IPS-18a (cell line): ENCODE results near the gene SLC25A51.

ENCODE experiments used
- H3K27ac ChIP-seq: one replicate; pipeline ENCODE4 v1.5.1; 2013; ENCODE audit warnings: low read length
- H3K27me3 ChIP-seq: one replicate; pipeline ENCODE4 v1.6.1; 2013; ENCODE audit warnings: mild to moderate bottlenecking, low read length; ENCODE audit not compliant: control insufficient read depth, insufficient read depth
- H3K36me3 ChIP-seq: one replicate; pipeline ENCODE4 v1.6.1; 2013; ENCODE audit warnings: low read depth, low read length; ENCODE audit not compliant: control insufficient read depth
- H3K4me1 ChIP-seq: one replicate; pipeline ENCODE4 v1.6.1; 2013; ENCODE audit warnings: low read depth, low read length; ENCODE audit not compliant: control insufficient read depth
- H3K4me3 ChIP-seq: one replicate; pipeline ENCODE4 v1.5.1; 2013; ENCODE audit warnings: low read length
- H3K9ac ChIP-seq: one replicate; pipeline ENCODE4 v1.6.1; 2013; ENCODE audit warnings: mild to moderate bottlenecking, low read length, moderate library complexity
- H3K9me3 ChIP-seq: one replicate; pipeline ENCODE4 v1.6.1; 2013; ENCODE audit warnings: low read depth, low read length; ENCODE audit not compliant: control insufficient read depth

SLC25A51 gene

GRCh38 chr9:37944671-37945481 is 40.9 kb upstream of the SLC25A51 start:
- Histone ChIP-seq H3K9ac (no peak overlapping the region), H3K36me3 (no peaks in the 10 kb centered on the region), H3K9me3 (no peaks in the 10 kb centered on the region), H3K4me1 (peaks cover 3% of the 10 kb centered on the region), H3K27me3 (no peaks in the 10 kb centered on the region), H3K4me3 (no peak overlapping the region), H3K27ac (no peak overlapping the region)

GRCh38 chr9:37944266-37944650 is 40.3 kb upstream of the SLC25A51 start:
- H3K27me3 ChIP-seq, result no peaks in the 10 kb centered on the region
- no peak overlapping the region for H3K27ac ChIP-seq
- H3K36me3 ChIP-seq, result no peaks in the 10 kb centered on the region
- H3K4me3 ChIP-seq, result no peak overlapping the region
- peaks cover 3% of the 10 kb centered on the region for H3K4me1 ChIP-seq
- H3K9me3 ChIP-seq, result no peaks in the 10 kb centered on the region
- H3K9ac ChIP-seq, result no peak overlapping the region

GRCh38 chr9:37943345-37944265 is 39.7 kb upstream of the SLC25A51 start:
- no peaks in the 10 kb centered on the region for H3K27me3 ChIP-seq
- H3K9ac ChIP-seq, result no peak overlapping the region
- H3K4me1 ChIP-seq, result peaks cover 3% of the 10 kb centered on the region
- H3K36me3 ChIP-seq, result no peaks in the 10 kb centered on the region
- no peak overlapping the region for H3K4me3 ChIP-seq
- H3K27ac ChIP-seq, result no peak overlapping the region
- no peaks in the 10 kb centered on the region for H3K9me3 ChIP-seq

GRCh38 chr9:37942621-37943344 is 38.9 kb upstream of the SLC25A51 start:
- Histone ChIP-seq H3K9ac (no peak overlapping the region), H3K9me3 (no peaks in the 10 kb centered on the region), H3K4me3 (no peak overlapping the region), H3K36me3 (no peaks in the 10 kb centered on the region), H3K4me1 (peaks cover 3% of the 10 kb centered on the region), H3K27me3 (no peaks in the 10 kb centered on the region), H3K27ac (no peak overlapping the region)

GRCh38 chr9:37941253-37941652 is 37.3 kb upstream of the SLC25A51 start:
- Histone ChIP-seq H3K9ac (no peak overlapping the region), H3K36me3 (no peaks in the 10 kb centered on the region), H3K27ac (no peak overlapping the region), H3K27me3 (no peaks in the 10 kb centered on the region), H3K4me3 (no peak overlapping the region), H3K9me3 (no peaks in the 10 kb centered on the region), H3K4me1 (peaks cover 3% of the 10 kb centered on the region)

GRCh38 chr9:37939575-37940095 is 35.7 kb upstream of the SLC25A51 start:
- Histone ChIP-seq H3K9ac (no peak overlapping the region), H3K27ac (no peak overlapping the region), H3K9me3 (no peaks in the 10 kb centered on the region), H3K36me3 (no peaks in the 10 kb centered on the region), H3K27me3 (no peaks in the 10 kb centered on the region), H3K4me3 (no peak overlapping the region), H3K4me1 (peaks cover 3% of the 10 kb centered on the region)

GRCh38 chr9:37938121-37938891 is 34.4 kb upstream of the SLC25A51 start:
- H3K4me3 ChIP-seq, result no peak overlapping the region
- H3K27me3 ChIP-seq, result no peaks in the 10 kb centered on the region
- H3K36me3 ChIP-seq, result no peaks in the 10 kb centered on the region
- H3K27ac ChIP-seq, result no peak overlapping the region
- H3K4me1 ChIP-seq, result peaks cover 2% of the 10 kb centered on the region
- no peak overlapping the region for H3K9ac ChIP-seq
- H3K9me3 ChIP-seq, result no peaks in the 10 kb centered on the region

DNA sequence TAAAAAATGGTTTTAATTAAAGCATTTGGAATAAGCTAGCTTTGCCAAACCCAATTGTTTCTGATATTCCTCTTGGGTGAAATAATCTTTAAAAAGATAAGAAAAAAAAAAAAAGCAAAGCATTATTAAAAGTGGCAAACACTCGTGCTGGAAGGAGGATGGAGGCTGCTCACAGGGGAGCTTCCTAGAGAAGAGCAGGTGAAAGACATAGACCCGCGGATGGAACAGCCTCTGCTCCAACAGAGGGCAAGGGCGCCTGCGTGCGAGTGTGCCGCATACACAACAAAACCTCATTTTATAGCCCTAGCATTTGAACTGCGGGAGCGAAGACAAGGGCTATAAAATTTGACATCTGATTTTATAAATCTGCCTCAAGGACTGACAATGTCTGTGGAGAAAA is 33.4 kb upstream of the SLC25A51 start:
- Histone ChIP-seq H3K36me3 (no peaks in the 10 kb centered on the region), H3K27ac (no peak overlapping the region), H3K4me1 (no peaks in the 10 kb centered on the region), H3K9ac (no peak overlapping the region), H3K9me3 (no peaks in the 10 kb centered on the region), H3K4me3 (no peak overlapping the region), H3K27me3 (no peaks in the 10 kb centered on the region)

DNA sequence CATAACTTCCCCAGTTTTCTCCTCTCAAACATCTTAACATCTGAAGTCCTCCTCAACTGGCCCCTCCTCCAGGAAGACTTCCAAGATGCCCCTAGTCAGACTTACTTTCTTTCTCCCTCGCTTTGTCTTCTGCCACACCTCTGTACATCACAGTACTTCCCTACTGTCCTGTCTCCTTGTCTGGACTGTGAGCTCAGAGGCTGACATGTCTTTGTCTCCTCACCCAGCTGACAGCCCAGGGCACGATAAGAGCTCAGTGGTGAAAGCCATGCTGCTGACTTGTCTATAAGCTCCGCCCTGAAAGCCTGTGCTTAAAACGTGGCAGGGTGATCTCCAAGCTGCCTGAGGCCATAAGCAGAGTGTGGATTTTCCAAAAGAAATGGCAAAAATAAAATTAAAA is 33.0 kb upstream of the SLC25A51 start:
- no peak overlapping the region for H3K9ac ChIP-seq
- H3K27me3 ChIP-seq, result no peaks in the 10 kb centered on the region
- H3K27ac ChIP-seq, result no peak overlapping the region
- no peaks in the 10 kb centered on the region for H3K9me3 ChIP-seq
- H3K36me3 ChIP-seq, result no peaks in the 10 kb centered on the region
- H3K4me1 ChIP-seq, result no peaks in the 10 kb centered on the region
- no peak overlapping the region for H3K4me3 ChIP-seq

GRCh38 chr9:37936376-37936775 is 32.4 kb upstream of the SLC25A51 start:
- Histone ChIP-seq H3K36me3 (no peaks in the 10 kb centered on the region), H3K27me3 (no peaks in the 10 kb centered on the region), H3K4me3 (no peak overlapping the region), H3K27ac (no peak overlapping the region), H3K9me3 (no peaks in the 10 kb centered on the region), H3K9ac (no peak overlapping the region), H3K4me1 (no peaks in the 10 kb centered on the region)
